Cardiac fibroblast (primary cell): Measurements from ENCODE around the gene GNPTG.

Experiments used
- DNase-seq, 2 donors: peaks; one replicate each; pipeline versions ENCODE4 v3.0.0 to v3.0.0-alpha.2; 2010; ENCODE audit warnings: low read depth in 2 of 2
- H3K4me3 ChIP-seq, 2 donors: replicated peaks in 1 of 2; 1 replicate in 1 of 2; 2 replicates in 1 of 2; pipeline ENCODE4 v1.5.1; 2011; ENCODE audit warnings: low read depth in 2 of 2, low read length in 2 of 2, mild to moderate bottlenecking in 2 of 2, moderate library complexity in 1 of 2
- CTCF ChIP-seq: IDR thresholded peaks from one replicate; pipeline ENCODE4 v1.5.1; 2011; ENCODE audit warnings: low read depth, mild to moderate bottlenecking, low read length, inconsistent platforms

Gene GNPTG

GRCh38 chr16:1351582-1352362, at the start of gene GNPTG, which contains the start of gene TSR3:
GNPTG (plus strand) TSS chr16:1351931; CDS start chr16:1351966, 35 bp downstream.
TSR3 (minus strand) TSS chr16:1351878; CDS start chr16:1351804, 74 bp downstream.
- H3K4me3 ChIP-seq: peak within 1 kb of the TSS; percentile 88 to 93
- TF ChIP-seq CTCF: no peak
- peak; percentile 84 to 95 for DNase-seq

- TF ChIP-seq CTCF: no peak
- no peak overlapping the region for H3K4me3 ChIP-seq
- no peak for DNase-seq
Observed at GRCh38 chr16:1305823-1306222, 45.9 kb upstream of the GNPTG start.

GRCh38 chr16:1306334-1306733, 45.4 kb upstream of the GNPTG start:
- no peak for DNase-seq
- TF ChIP-seq CTCF: no peak
- no peak overlapping the region for H3K4me3 ChIP-seq

GRCh38 chr16:1308036-1308976, 43.4 kb upstream of the GNPTG start:
- H3K4me3 ChIP-seq: peak overlapping the region; percentile 55 to 74
- TF ChIP-seq CTCF: no peak
- DNase-seq: peak in 1 of 2 donors; percentile 53

GRCh38 chr16:1308977-1309885, 42.5 kb upstream of the GNPTG start, which contains the start of gene UBE2I:
UBE2I (plus strand) TSS chr16:1309636; CDS start chr16:1314031, 4,395 bp downstream.
- DNase-seq: peak; percentile 99
- peak within 1 kb of the TSS; percentile 74 to 75 for H3K4me3 ChIP-seq
- TF ChIP-seq CTCF: no peak
